Stimulated activated CD8-positive, alpha-beta memory T cell treated with anti-CD3 and anti-CD28 coated beads, Interleukin-12 subunit alpha, Interleukin-12 subunit beta, amount 100 ng/mL, for 24 hours (primary cell): Measurements from ENCODE around the gene TNP1.

Experiments used
- DNase-seq: peaks from one replicate; pipeline ENCODE4 v3.0.0-alpha.2; 2020; ENCODE audit errors: extremely low read depth

TNP1 gene

DNA sequence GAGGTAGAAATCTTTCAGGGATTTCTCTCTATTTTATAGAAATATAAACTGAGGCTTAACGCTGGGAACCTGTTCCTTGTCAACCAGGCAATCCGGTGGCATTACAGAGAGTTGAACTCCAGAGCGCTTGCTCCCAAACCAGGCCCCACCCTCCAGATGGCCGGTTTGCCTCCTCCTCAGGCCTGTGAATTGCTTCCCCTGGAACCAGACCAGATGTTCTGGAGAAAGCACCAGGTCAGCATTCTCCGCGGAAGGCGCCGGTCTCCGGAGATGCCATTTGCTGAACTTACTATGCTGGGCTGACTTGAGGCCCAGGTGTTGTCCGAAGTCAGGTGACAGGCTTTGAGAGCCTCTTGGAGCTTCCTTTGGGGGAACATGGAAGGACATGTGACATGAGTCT lies 17.2 kb downstream of the TNP1 start:
- no peak for DNase-seq

DNA sequence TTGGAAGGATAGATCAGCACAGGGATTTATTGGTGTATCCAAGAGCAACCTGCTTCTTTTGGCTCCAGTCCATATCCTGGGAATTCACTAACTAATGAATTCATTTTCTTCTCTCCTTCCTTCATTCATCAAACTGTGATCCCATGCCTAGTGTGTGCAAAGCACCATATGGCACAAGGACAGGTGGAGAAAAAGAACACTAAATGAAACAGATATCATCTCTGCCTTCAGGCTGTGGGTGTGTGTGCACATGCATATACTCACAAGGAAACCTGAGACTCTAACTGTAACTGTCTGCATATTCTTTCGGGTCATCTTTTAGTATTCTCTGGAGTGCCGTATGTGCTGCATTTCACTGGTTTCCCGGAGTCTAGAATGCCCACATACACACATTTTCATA lies 20.2 kb downstream of the TNP1 start:
- DNase-seq, result no peak

DNA sequence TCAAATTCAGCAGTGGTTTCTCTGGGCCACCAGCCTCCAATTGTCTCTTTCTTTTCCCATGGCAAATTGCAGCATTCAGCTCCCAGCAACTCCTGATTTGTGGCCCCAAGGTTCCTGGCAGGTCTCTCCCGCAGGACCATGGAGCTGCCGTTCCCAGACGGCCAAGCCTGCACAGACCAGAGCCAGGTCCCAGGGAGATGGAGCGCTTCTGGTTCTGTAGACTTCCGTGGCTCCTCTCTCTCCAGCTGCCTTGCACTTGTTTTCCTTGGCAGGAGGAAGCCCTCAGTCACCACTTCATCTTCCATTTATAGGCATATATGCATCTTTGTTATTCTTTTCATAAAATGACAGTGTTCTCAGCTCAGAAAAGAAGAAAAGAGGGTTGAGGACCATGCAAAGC lies 21.7 kb downstream of the TNP1 start:
- DNase-seq, result no peak

- no peak for DNase-seq
Observed at GRCh38 chr2:216837740-216838139, 22.1 kb downstream of the TNP1 start.

GRCh38 chr2:216833061-216833460 lies 26.8 kb downstream of the TNP1 start:
- DNase-seq, result no peak

GRCh38 chr2:216830346-216830745 lies 29.5 kb downstream of the TNP1 start:
- no peak for DNase-seq

DNA sequence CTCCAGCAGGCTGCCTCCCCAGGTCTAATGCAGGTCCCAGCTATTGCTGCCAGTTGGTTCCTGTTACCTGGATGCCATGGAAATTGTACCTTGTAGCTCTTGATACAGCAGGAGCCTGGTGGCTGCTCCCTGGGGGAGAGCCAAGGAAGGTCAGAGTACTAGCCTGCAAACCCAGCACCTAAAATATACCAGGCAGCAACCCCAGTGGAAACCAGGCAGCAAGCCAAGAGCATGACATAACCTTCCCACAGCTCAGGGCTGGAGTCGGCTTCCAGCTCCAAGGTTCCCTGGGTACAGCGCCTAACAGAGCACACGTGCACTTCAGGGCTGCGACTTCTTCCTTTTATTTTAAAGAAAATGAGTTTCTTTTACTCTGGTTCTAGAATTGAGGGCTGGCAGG lies 30.3 kb downstream of the TNP1 start:
- DNase-seq, result no peak

DNA sequence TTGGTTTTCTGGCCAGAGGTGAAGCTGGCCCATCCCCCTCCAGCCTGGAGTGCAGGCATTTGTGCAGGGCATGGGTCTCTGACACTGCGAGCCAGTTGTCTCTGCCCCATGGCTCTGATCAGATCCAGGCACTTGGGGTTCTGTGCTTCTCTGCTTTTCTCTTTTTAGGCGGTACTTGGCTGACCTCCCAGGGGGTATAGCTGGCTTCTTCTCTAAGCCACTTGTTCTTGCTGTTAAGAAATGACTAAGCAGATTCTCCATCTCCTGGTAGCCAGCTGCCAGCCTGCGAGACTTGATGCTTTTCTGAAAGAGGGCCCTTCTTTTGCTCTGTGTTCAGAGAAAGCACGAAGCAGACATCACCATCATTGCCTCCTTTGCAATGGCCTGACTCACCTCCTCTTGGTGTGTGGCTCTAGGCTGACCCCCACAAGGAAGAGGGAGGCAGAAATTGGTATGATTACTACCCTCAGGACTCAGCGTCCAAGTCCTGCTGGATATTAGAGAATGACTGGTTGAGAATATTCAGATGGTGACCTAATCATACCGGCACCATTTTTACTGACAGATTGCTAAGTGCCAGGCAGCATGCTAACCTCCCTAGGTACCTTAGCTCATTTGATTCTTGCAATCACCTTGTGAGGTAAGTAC lies 32.7 kb downstream of the TNP1 start:
- no peak for DNase-seq

- DNase-seq, result no peak
Observed at GRCh38 chr2:216822470-216822869, 37.4 kb downstream of the TNP1 start.

GRCh38 chr2:216820709-216821108 lies 39.2 kb downstream of the TNP1 start:
- DNase-seq, result no peak

GRCh38 chr2:216819766-216820165 lies 40.1 kb downstream of the TNP1 start:
- no peak for DNase-seq

- DNase-seq, result no peak
Observed at GRCh38 chr2:216819055-216819454, 40.8 kb downstream of the TNP1 start.

- no peak for DNase-seq
Observed at GRCh38 chr2:216810399-216811160, 49.3 kb downstream of the TNP1 start.
